Immature natural killer cell (primary cell): ENCODE data around the gene PITHD1. TPM values are rescaled to one million over a fixed set of nuclear protein-coding genes. Genes with fewer than 3 reads are reported as not detected.
"Not testable (repeated sequence)": the region's sequence is repeated elsewhere in the genome, so short reads cannot be mapped to it uniquely, and the experiment has no call there.

ENCODE experiments used
- DNase-seq, 3 donors: peaks; one replicate each; pipeline ENCODE4 v3.0.0; 2022; ENCODE audit warnings: mixed read lengths in 1 of 3
- H3K27ac Mint-ChIP-seq, 6 donors: one replicate each; pipeline ENCODE4 v1.8.0; 2020; ENCODE audit warnings: mixed read lengths in 6 of 6, mild to moderate bottlenecking in 5 of 6, inconsistent platforms in 4 of 6, moderate library complexity in 3 of 6
- H3K27me3 Mint-ChIP-seq, 3 donors: one replicate each; pipeline ENCODE4 v1.8.0; 2020 to 2021; ENCODE audit warnings: low read depth in 3 of 3, mild to moderate bottlenecking in 3 of 3, mixed read lengths in 3 of 3, moderate library complexity in 3 of 3, inconsistent platforms in 1 of 3
- H3K36me3 Mint-ChIP-seq, 3 donors: one replicate each; pipeline ENCODE4 v1.8.0; 2020; ENCODE audit warnings: mixed read lengths in 3 of 3, inconsistent platforms in 2 of 3, mild to moderate bottlenecking in 2 of 3
- H3K4me1 Mint-ChIP-seq, 2 donors: one replicate each; pipeline ENCODE4 v1.8.0; 2020; ENCODE audit warnings: inconsistent platforms in 2 of 2, mild to moderate bottlenecking in 2 of 2, mixed read lengths in 2 of 2, moderate library complexity in 1 of 2
- H3K4me3 Mint-ChIP-seq, 5 donors: one replicate each; pipeline ENCODE4 v1.8.0; 2020; ENCODE audit warnings: mild to moderate bottlenecking in 5 of 5, mixed read lengths in 5 of 5, inconsistent platforms in 3 of 5, moderate library complexity in 3 of 5
- H3K9me3 Mint-ChIP-seq, 6 donors: one replicate each; pipeline ENCODE4 v1.8.0; 2020; ENCODE audit warnings: mild to moderate bottlenecking in 6 of 6, mixed read lengths in 6 of 6, inconsistent platforms in 4 of 6, moderate library complexity in 3 of 6
- polyA plus RNA-seq, 3 donors: library from polyadenylated mRNA; unstranded; fragments of 300-500 nt; fragmentation: Illumina TruSeq; gene quantifications; one replicate each; pipeline ENCODE4 v1.2.3, GENCODE V29; 2021

The PITHD1 gene
- polyA plus RNA-seq, 3 donors from 2014 or later = 62.5 to 89.2 (median 82.4) TPM

- Mint-ChIP-seq H3K4me1 (peaks cover 19 to 29% of the 10 kb centered on the region in 2 donors), H3K9me3 (no peaks in the 10 kb centered on the region), H3K27ac (peak overlapping the region in 1 of 6 donors; percentile 2), H3K27me3 (peaks cover 4 to 11% (median 6%) of the 10 kb centered on the region in 3 donors), H3K36me3 (no peaks in the 10 kb centered on the region), H3K4me3 (peak overlapping the region in 1 of 5 donors; percentile 22)
- DNase-seq = no peak
These were observed 49.5 kb downstream of the PITHD1 start for GRCh38 chr1:23827717-23828116.

- H3K4me3 Mint-ChIP-seq, H3K36me3 Mint-ChIP-seq, H3K27me3 Mint-ChIP-seq, DNase-seq, H3K9me3 Mint-ChIP-seq, H3K27ac Mint-ChIP-seq: not testable (repeated sequence)
- H3K4me1 Mint-ChIP-seq = peaks cover 11 to 14% of the 10 kb centered on the region in 2 donors
These were observed 55.9 kb downstream of the PITHD1 start for GRCh38 chr1:23834156-23834555.

- no peak overlapping the region for H3K27ac Mint-ChIP-seq
- no peak overlapping the region for H3K4me3 Mint-ChIP-seq
- H3K36me3 Mint-ChIP-seq = no peaks in the 10 kb centered on the region
- peaks cover 0 to 3% (median 0%) of the 10 kb centered on the region in 3 donors for H3K27me3 Mint-ChIP-seq
- H3K4me1 Mint-ChIP-seq = peaks cover 11 to 14% of the 10 kb centered on the region in 2 donors
- no peaks in the 10 kb centered on the region for H3K9me3 Mint-ChIP-seq
- no peak for DNase-seq
These were observed 57.8 kb downstream of the PITHD1 start for GRCh38 chr1:23836037-23836436.

Other genes starting within 250 kb of the PITHD1 start
- 1 to 10 TPM in 2 of 3 donors, under 1 TPM in 1; 0.28 to 1.3 (median 1.2) TPM for gene E2F2, start 247.2 kb upstream of the PITHD1 start, polyA plus RNA-seq
- gene ID3, start 218.9 kb upstream of the PITHD1 start, polyA plus RNA-seq = 1 to 10 TPM in 1 of 3 donors, under 1 TPM in 1, not detected in 1; 0.28 to 2.5 TPM
- 100 to 1,000 TPM; 524 to 763 (median 531) TPM for gene RPL11, start 86.6 kb upstream of the PITHD1 start, polyA plus RNA-seq
- gene ELOA, start 34.9 kb upstream of the PITHD1 start, polyA plus RNA-seq = 10 to 100 TPM; 16.4 to 30.3 (median 19.1) TPM
- 100 to 1,000 TPM in 2 of 3 donors, 10 to 100 TPM in 1; 91.9 to 142 (median 117) TPM for gene LYPLA2, start 12.7 kb downstream of the PITHD1 start, polyA plus RNA-seq
- gene GALE, start 22.3 kb downstream of the PITHD1 start, polyA plus RNA-seq = 10 to 100 TPM; 31.2 to 52.9 (median 39.9) TPM
- 10 to 100 TPM; 32.8 to 57.9 (median 36.2) TPM for gene HMGCL, start 47.0 kb downstream of the PITHD1 start, polyA plus RNA-seq
- 10 to 100 TPM; 24.3 to 27.7 (median 26.1) TPM for gene FUCA1, start 89.9 kb downstream of the PITHD1 start, polyA plus RNA-seq
- gene CNR2, start 134.9 kb downstream of the PITHD1 start, polyA plus RNA-seq = 10 to 100 TPM in 1 of 3 donors, 1 to 10 TPM in 2; 7.4 to 10.7 (median 9.5) TPM
- 100 to 1,000 TPM in 2 of 3 donors, 10 to 100 TPM in 1; 89.9 to 118 (median 104) TPM for gene PNRC2, start 181.4 kb downstream of the PITHD1 start, polyA plus RNA-seq
- 100 to 1,000 TPM in 1 of 3 donors, 10 to 100 TPM in 2; 87.7 to 113 (median 95.0) TPM for gene SRSF10, start 201.9 kb downstream of the PITHD1 start, polyA plus RNA-seq